Muscle of leg (tissue), 11 donors: ENCODE results near the gene TAF1B. TPM values are rescaled to one million over a fixed set of nuclear protein-coding genes. Genes with fewer than 3 reads are reported as not detected.

Experiments
- DNase-seq: peaks from one replicate; pipeline ENCODE4 v3.0.0; 2013
- H3K27ac ChIP-seq: one replicate; pipeline ENCODE4 v1.5.1; 2013; ENCODE audit warnings: mild to moderate bottlenecking, low read length, control low read depth
- H3K27me3 ChIP-seq: one replicate; pipeline ENCODE4 v1.6.1; 2013; ENCODE audit warnings: low read length; ENCODE audit not compliant: control insufficient read depth, insufficient read depth
- H3K36me3 ChIP-seq: one replicate; pipeline ENCODE4 v1.6.1; 2013; ENCODE audit warnings: low read length; ENCODE audit not compliant: control insufficient read depth, insufficient read depth
- H3K4me1 ChIP-seq: one replicate; pipeline ENCODE4 v1.6.1; 2013; ENCODE audit warnings: low read length; ENCODE audit not compliant: control insufficient read depth, insufficient read depth
- H3K4me3 ChIP-seq: one replicate; pipeline ENCODE4 v1.5.1; 2013; ENCODE audit warnings: low read length, control low read depth
- H3K9me3 ChIP-seq: replicated peaks from 2 replicates; pipeline ENCODE4 v1.6.1; 2013; ENCODE audit warnings: low read depth, low read length; ENCODE audit not compliant: control insufficient read depth
- WGBS: methylation state at CpG from one replicate; pipeline ENCODE4 v1.1.5; 2013; ENCODE audit warnings: missing lambda C conversion rate; ENCODE audit not compliant: insufficient coverage; 5-methylcytosine and 5-hydroxymethylcytosine counted together
- polyA plus RNA-seq, 8 donors: library from polyadenylated mRNA; unstranded; fragments of 120-200 nt; gene quantifications; one replicate each; pipeline versions ENCODE4 v1.2.1 to v1.2.3, GENCODE V29; 2013; ENCODE audit warnings: inconsistent platforms in 1 of 8, low replicate concordance in 1 of 8; ENCODE audit not compliant: insufficient read length in 8 of 8, insufficient read depth in 1 of 8
- total RNA-seq: library from RNA; stranded (reverse); fragments of 120-200 nt; gene quantifications from one replicate; pipeline ENCODE4 v1.2.4, GENCODE V29; 2013

TAF1B gene
- total and polyA plus RNA-seq, 9 donors: 8.4 to 15.5 (median 11.3) TPM

DNA sequence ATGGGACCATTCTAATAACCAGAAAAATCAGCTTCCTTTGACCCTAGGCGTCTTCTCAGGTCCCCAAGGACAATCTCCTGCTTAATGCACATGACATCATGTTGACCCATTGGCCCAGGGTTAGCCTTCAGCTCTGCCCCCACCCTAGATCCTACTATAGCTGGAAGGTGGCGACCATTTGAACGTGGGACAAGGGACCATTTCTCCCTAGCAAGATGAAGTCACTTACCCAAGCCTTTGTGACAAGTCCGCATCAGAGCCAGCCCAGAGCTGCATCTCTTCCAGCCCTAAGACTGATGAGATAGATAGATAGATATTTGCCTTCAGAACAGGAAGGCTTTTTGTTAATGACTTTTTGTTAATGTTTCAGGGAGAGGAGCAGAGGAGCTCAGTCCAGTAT, 28.2 kb upstream of the TAF1B start:
- Histone ChIP-seq H3K27ac (no peak overlapping the region), H3K4me3 (no peak overlapping the region), H3K36me3 (no peaks in the 10 kb centered on the region), H3K4me1 (peaks cover 12% of the 10 kb centered on the region), H3K9me3 (no peaks in the 10 kb centered on the region), H3K27me3 (peaks cover 4% of the 10 kb centered on the region)
- no peak for DNase-seq
- 88% methylated on average over 1 of the region's 4 CpGs for WGBS

DNA sequence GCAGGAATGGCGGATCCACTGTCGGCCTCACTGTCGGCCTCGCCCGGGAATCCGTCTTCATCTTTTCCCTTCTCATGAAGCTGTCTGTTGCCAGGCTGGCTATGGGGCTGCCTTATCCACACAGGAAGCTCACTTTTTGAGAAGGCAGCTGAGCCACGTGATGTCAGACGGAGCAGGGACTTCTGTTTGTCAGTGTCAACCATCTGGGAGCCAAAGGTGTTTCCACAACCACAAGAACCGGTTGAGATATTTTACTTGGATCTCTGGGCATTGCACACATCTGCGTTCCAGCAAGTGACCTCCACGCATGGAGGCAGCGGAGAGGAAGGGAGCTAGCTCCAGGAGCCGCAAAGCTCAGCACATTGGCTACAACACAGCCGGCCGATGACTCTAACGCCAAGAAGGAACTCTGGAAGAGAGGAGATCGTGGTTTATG, 27.4 kb upstream of the TAF1B start:
- H3K27ac ChIP-seq: no peak overlapping the region
- no peaks in the 10 kb centered on the region for H3K36me3 ChIP-seq
- 65% methylated on average over 12 of the region's 17 CpGs for WGBS
- peaks cover 12% of the 10 kb centered on the region for H3K4me1 ChIP-seq
- peaks cover 4% of the 10 kb centered on the region for H3K27me3 ChIP-seq
- no peak overlapping the region for H3K4me3 ChIP-seq
- no peaks in the 10 kb centered on the region for H3K9me3 ChIP-seq
- DNase-seq: no peak

DNA sequence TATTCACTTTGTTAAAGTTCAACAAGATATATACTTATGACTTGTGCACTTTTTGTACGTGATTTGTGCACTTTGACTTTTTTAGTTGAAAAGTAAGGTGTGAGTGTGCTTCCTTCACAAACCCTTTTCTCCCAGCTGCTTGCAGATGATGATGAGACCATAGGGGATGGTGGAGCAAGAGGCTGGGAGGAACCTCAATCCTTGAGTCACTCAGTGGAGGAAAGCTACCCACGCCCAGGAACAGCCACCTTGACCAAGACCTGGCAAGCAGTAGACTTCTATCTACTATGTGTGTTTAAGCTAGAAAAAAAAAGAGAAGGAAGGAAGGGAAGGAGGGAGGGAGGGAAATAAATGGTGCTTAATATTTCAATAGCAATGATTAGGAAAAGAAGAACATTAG, 25.2 kb upstream of the TAF1B start:
- no peaks in the 10 kb centered on the region for H3K36me3 ChIP-seq
- H3K9me3 ChIP-seq: no peaks in the 10 kb centered on the region
- no peak for DNase-seq
- no CpG with 5 or more reads among the region's 2 CpGs for whole genome bisulfite sequencing
- no peak overlapping the region for H3K27ac ChIP-seq
- H3K4me1 ChIP-seq: peaks cover 10% of the 10 kb centered on the region
- peaks cover 4% of the 10 kb centered on the region for H3K27me3 ChIP-seq
- no peak overlapping the region for H3K4me3 ChIP-seq

DNA sequence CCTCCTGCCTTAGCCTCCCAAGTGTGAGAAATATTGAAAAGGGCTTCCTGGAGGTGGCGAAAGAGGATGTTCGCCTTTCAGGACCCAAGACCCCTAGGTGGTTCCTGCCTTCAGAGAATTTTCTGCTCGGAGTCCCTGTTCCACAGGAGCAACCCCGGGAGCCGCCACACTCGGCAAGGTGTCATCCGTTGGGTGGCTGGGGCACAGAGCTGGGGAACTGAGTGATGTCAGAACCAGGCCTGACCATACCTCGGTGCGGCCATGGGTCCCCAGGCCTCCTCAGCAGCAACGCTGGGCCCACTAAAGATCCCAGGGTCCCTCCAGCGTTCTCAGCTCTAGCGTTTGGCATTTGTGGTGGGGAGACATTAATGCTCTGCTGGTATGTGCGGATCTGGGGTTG, 23.7 kb upstream of the TAF1B start:
- Histone ChIP-seq H3K27ac (no peak overlapping the region), H3K4me3 (no peak overlapping the region), H3K27me3 (no peaks in the 10 kb centered on the region), H3K9me3 (no peaks in the 10 kb centered on the region), H3K36me3 (no peaks in the 10 kb centered on the region), H3K4me1 (no peaks in the 10 kb centered on the region)
- no peak for DNase-seq
- 95% methylated on average over 10 of the region's 13 CpGs for WGBS

DNA sequence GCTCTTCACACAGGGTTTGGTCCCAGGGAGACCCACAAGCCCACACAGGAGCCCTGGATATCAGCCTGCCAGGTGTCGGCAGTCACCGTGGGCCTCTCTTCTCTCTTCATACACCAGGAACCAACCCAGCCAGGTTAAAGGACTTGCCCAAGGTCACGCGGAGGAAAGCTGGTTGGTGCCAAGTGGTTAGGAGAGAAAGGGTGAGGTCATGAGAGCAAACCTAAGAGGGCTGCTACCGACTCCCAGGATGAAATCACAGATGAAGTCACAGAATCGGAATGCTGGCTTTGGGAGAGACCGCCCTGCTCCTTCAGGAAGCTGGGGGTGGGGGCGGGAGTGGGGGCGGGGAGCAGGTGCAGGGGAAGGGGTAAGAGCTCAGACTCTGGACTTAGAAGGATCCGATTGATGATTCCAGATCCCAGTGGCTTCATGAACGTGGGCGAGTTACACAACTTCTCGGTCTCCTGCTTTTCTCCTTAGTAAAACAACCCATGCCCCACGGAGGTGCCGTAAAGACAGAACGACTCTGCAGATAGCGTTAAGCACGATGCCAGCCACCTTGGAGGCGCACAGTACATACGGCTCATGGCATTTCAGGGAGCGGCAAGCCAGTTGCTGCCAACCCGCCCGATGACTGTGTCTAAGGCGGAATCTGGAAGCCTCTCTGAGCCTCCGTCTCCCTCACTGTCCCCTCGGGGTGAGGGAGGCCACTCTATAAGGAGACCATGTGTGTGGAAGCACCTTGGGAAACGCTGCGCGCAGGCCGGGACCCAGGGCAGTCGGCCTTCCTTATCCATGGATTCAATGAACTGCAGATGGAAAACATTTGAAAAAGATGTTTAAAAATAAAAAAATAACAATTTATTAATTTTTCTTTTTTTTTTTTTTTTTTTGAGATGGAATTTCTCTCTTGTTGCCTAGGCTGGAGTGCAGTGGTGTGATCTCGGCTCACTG, 23.0 kb upstream of the TAF1B start:
- Histone ChIP-seq H3K4me1 (no peaks in the 10 kb centered on the region), H3K4me3 (no peak overlapping the region), H3K9me3 (no peaks in the 10 kb centered on the region), H3K27ac (no peak overlapping the region), H3K27me3 (no peaks in the 10 kb centered on the region), H3K36me3 (no peaks in the 10 kb centered on the region)
- no peak for DNase-seq
- WGBS: 70% methylated on average over 14 of the region's 32 CpGs

DNA sequence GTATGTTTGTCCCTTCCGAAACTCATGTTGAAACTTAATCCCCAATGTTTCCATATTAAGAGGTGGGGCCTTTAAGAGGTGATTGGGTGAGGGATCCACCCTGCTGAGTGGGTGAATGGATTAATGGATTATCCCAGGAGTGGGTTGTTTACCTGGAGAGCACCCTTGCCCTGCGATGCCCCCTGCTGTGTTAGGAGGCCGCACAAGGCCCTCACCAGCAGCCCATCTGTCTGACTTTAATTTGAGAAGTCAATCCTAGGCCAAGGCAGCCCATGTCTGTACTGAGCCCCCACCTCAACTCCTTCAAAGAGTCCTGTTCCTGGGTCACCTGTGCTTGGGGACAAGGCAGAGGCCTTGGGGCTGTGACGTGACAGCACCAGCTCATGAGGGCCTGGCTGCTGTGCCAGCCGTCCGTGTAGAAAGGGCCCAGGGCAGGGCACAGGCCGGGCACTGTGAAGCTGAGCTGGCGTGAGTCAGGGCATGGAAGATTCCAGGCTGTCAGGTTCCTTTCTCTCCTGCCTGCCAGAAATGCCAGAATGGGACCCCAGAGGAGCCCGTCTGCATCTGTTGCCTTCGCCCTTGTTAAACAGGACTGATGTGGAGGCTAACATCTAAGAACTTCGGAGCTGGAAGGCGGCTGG, 21.3 kb upstream of the TAF1B start:
- H3K4me1 ChIP-seq: no peaks in the 10 kb centered on the region
- DNase-seq: no peak
- H3K4me3 ChIP-seq: no peak overlapping the region
- 90% methylated on average over 8 of the region's 12 CpGs for WGBS
- no peaks in the 10 kb centered on the region for H3K9me3 ChIP-seq
- H3K27ac ChIP-seq: no peak overlapping the region
- H3K36me3 ChIP-seq: no peaks in the 10 kb centered on the region
- H3K27me3 ChIP-seq: no peaks in the 10 kb centered on the region

DNA sequence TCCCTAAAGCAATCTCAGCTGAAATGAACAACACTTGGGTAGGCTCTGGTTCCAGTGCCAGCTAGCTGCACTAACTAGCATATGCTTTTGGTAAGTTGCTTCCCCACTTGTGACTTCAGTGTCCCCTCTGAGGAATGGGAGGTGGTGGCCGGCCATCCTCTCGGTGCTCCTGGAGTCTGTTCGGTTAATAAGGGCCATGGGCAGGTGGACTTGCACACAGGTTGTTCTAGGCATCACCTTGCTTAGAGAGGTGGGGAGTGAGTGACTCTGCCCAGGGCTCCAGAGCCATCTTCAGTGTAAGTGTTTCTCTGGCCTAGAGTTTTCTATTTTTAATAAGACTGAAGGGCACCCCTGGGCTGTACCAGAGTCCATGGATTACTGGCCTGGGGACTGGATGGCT, 18.8 kb upstream of the TAF1B start:
- DNase-seq: no peak
- 80% methylated on average over 3 of the region's 3 CpGs for WGBS
- Histone ChIP-seq H3K9me3 (no peaks in the 10 kb centered on the region), H3K4me1 (no peaks in the 10 kb centered on the region), H3K36me3 (no peaks in the 10 kb centered on the region), H3K4me3 (no peak overlapping the region), H3K27ac (no peak overlapping the region), H3K27me3 (no peaks in the 10 kb centered on the region)

DNA sequence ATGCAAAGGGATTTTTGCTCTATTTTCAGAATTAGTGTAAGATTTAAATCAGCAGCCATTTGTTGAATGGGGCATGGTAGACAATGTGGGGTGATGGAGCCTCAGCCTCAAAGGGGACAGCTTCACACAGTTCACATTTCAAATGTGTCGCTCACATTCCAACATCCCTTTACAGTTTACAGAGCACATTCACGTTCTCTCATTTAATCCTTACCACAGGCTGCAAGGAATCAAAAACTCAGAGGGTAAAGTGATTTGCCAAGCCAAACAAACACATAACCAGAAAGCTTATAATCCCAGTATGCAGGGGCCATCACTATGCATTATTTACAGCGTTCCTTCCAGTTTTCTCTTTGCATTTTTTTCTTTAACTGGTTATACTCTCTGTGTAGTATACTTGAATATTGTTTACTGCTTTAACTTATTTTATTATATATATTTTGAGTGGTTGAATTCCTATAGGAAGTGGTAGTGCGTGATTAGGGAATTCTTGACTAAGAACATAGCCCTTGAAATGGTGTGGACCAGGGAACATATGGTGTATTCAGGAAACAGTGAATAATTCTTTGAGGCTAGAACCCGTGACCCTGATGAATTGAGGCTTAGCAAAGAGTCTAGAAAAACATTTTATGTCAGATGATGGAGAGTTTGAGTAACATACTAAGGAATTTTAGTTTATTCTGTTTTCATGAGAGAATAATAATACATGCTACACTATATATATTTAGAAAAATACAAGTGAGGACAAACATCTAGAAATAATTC, 18.1 kb upstream of the TAF1B start:
- no peaks in the 10 kb centered on the region for H3K36me3 ChIP-seq
- H3K4me1 ChIP-seq: no peaks in the 10 kb centered on the region
- WGBS: 60% methylated on average over 2 of the region's 5 CpGs
- H3K27me3 ChIP-seq: no peaks in the 10 kb centered on the region
- DNase-seq: no peak
- no peaks in the 10 kb centered on the region for H3K9me3 ChIP-seq
- no peak overlapping the region for H3K27ac ChIP-seq
- no peak overlapping the region for H3K4me3 ChIP-seq

DNA sequence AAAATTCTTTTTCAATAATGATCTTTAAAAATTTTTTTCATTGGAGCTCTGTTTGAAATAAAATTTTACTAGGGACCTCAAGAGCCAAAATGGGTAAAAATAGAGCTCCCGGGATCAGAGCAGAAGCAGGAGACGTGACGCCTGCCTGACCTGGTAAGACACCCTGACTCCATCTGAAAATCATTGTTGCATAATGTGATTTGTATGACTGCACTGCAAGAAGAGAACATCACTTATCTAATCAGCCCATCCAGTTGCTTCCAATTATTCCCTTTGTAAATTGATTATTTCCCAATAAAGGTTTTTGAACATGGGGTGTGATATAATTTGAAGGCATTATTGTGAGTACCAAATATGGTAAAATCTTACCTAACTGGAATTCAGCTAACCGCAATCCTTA, 17.1 kb upstream of the TAF1B start:
- H3K36me3 ChIP-seq: no peaks in the 10 kb centered on the region
- H3K27me3 ChIP-seq: peaks cover 2% of the 10 kb centered on the region
- no CpG with 5 or more reads among the region's 4 CpGs for WGBS

More for the DNA sequence above, 17.1 kb upstream of the TAF1B start:
- Histone ChIP-seq H3K9me3 (no peaks in the 10 kb centered on the region), H3K4me3 (no peak overlapping the region), H3K4me1 (no peaks in the 10 kb centered on the region), H3K27ac (no peak overlapping the region)
- no peak for DNase-seq
